ENCODE results near the gene TBC1D1.

TBC1D1 gene

DNA sequence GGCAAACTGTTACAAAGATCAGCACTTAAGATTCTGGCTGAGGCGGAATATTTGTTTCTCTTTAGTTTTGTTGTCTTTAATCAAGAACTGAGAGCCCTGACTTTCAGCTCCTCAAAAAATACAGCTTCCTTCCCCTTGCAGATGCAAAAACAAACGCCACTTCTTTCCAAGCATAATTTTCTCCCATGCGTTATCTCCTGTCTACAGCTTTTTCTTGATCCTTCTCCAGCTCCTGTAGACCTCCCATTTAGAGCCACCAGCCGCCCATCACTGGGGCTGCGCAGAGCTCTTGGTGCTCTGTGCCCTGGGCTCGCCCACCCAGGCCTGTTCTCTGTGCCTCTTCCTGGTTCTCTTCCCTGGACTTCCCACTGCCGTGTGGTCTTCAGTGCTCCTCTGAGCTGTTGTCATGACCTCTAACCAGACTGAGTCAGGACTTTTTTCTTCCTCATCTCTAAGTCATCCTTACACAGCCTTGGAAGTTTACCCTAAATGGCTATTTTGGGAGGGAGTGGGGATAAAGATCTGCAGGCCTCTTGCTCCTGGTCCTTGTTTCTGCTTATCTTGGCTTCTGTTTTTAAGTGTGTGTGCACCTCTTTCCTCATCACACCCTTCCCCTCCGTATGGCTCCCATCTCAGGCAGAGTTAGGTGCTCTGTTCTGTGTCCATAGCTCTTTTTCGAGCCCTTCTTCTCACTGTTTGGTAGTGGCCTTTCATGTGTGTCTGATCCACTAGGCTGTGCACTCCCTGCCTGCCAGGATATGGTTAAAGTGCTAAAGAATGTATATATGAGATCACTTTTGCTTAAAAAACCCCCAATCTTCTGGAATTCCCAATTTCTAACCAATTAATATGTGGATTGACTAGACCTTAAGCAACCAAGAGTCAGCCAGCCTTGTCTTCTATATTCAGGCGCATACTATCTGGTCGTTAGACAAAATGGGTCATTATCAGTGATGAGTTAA is 191.8 kb downstream of the TBC1D1 start:
- no peak for FAIRE-seq

DNA sequence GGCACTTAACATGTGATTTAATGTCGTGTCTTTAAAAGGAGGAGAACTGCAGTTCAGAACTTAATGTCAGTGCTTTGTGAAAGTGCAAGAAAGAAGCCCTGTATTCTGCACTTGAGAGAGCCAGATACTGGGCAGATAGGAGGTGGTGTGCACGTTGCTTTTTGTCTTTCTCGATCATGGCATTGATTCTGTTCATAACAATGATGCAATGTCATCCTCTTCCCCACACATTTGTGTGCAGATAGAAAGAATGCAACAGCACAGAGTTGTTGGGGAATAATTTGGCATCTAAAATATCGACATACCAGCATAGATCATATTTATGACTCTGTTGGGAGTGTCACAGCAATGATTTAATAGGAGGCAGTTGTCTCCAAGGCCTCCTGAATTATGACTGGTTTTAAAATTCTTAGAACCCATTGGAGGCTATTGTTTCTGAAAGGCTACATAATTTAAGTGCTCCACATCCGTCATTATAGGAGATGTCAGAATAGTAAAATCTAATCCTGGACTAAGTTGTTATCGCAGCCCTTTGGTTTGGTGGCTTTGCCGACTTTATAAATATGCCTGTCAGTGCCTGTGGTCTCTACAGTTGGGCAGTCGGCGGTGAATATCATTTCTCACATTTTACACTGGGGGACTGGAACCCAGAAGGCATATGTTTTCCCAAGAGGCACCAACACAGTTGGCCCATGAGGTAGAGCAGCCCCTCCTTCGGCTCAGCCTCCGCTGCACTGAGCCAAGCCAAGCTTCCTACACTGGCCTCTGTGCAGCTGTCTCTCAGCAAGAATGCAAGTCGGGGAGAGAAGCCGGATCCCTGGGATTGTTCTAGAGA is 194.2 kb downstream of the TBC1D1 start:
- FAIRE-seq = no peak

DNA sequence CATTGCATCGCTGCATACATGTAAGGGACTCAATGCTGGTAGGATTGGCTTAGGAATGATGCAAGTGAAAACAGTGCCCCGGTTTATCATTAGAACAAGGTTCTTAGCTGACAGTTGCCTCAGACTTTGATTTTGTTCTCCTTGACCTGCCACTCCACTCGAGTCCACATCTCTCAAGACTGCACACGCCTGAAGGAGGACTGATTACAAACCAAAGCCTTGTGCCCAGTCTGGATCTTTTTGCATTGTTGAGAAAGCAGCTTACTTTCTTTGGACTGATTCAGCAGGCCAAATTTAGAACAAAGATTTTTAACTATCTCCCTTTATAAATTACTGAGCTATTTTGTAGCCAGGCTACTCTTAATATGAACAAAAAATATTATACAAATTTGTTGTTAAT is 194.9 kb downstream of the TBC1D1 start:
- FAIRE-seq = no peak

DNA sequence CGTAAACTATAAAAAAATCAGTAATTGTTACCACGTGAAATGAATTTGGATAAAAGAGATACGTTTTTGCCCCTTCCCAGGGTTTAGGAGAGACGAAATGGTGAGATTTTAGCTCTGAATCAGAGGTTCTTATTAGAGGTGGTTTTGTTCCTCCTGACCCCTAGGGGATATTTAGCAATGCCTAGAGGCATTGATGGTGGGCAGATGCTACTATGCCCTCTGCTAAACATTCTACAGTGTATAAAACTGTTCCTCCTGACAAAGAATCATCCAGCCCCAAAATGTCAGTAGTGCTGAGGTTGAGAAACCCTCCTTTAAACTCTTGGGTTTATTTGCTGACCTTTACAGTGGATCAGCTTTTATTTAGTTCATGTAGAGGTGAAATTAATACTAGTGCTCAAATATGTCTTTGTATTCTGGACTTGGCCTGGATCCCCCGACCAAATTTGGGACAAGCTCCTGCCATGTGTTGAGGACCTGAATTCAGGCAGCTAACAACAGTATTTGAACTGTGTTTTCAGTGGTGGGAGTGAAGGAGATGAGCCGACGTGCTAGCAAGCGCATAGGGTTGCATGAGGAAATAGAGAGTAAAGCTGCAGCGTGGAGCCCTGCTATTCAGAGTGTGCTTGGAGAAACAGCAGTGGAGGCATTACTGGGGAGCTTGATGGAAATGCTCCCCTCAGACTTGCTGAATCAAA is 195.4 kb downstream of the TBC1D1 start:
- FAIRE-seq = no peak

DNA sequence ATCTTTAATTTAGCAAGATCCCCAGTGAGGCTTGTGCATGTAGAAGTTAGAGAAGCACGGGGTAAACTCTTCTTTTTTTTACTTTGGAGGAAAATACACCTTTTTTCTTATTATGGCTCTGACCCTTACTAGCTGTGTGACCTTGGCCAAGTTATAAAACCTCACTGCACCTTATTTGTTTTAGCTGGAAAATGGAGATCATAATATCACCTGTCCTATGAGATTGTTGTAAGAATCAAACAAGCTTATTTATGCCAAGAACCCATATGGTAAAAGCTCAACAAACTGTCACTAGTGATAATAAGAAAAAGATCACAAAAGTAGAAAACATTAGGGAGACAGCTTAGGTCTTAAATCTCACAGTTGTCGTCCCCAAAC is 196.0 kb downstream of the TBC1D1 start:
- no peak for FAIRE-seq

DNA sequence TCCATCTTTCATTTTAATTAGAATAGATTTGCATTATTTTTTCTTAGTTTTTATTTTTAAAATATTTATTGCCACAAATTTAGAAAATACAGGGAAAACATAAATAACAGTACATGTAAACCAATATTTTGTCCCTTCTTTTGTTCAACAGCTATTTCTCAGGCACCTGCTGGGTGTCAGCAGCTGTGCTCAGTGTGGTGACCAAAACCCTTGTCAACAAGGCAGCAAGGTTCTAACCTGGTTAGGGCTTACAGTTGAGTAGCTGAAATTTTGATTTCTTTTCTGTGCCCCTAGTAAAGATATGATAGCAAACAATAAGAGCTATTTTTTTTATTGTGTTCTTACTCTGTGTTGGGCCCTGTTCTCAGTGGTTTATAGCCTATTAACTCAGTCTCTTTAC is 197.4 kb downstream of the TBC1D1 start:
- no peak for FAIRE-seq

DNA sequence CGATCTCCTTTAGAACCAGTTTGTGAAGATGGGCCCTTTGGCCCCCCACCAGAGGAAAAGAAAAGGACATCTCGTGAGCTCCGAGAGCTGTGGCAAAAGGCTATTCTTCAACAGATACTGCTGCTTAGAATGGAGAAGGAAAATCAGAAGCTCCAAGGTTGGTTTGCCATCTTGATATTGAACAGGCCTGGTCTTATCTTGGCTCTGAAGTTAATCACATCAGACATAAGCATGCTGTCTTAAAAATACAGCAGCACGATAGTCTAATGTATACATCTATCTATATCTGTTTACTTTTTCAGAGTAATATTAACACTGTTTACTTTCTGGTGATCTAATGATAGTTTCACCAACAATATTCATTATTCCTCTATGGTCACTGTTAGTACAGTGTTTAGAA is 199.1 kb downstream of the TBC1D1 start:
- FAIRE-seq = no peak

DNA sequence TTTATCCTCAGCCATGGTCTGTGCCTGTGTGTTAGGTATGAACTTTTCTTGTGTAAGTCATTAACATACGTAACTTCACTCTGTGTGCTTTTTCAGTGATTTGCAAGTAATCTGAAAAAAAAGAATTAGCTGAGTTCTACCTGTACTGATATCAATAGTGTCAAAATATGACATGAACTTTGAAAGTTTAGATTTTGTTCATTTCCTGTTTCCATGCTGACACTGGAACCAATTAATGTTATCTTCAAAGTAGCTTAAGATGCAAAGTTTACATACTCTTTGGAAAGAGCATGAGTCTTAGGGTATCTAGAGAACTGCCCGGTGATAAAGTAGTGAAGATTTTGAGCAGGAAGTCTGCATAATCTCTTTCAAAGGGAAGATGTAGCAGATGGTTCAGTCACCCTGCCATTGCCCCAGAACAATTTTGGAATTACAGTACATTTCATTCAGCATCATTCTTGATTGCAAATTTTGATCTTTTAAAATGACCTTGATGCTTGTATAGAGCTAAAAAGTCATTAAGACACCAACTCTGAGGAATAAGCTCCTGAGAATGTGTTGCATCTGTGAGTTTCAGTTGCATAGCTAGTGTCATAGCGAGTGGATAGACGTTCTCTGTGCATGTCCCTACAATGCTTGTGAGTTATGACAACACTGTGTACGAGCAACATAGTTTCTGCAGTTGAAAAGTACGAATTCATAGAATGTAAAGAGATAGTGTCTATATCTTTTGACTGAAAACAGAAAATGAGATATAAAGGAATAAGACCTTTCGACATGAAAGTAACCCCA is 199.8 kb downstream of the TBC1D1 start:
- FAIRE-seq = no peak

DNA sequence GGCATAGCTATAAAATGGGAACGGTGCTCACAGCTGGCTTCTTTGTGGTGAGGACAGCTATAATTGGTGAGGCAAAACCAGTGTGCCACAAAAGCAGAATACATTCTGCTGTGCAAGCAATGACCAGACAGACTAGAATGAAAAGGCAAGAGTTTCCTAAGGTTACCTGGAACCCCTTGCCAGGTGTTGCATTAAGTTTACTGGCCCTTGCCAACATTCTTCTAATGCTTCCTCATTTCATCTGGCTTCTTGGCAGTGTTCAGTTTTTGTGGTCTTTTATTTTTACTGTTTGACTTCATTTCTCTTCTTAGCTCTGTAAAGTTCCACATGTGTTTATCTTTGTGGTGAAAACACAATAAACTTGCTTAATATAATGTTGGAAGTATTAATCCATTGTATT is 200.8 kb downstream of the TBC1D1 start:
- FAIRE-seq = no peak

DNA sequence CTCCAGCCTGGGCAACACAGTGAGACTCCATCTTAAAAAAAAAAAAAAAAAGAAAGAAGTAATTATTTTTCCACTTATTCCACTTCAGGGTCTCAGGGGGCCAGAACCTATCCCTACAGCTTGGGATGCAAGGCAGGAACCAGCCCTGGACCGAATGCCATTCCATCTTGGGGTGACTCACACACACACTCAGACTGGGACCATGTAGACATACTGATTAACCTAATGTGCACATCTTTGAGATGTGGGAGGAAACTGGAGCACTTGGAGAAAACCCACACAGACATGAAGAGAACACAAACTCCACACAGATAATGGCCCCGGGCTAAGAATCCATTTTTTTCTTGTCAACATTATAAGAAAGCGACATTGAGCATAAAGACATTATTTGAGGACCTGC is 201.8 kb downstream of the TBC1D1 start:
- FAIRE-seq = no peak

DNA sequence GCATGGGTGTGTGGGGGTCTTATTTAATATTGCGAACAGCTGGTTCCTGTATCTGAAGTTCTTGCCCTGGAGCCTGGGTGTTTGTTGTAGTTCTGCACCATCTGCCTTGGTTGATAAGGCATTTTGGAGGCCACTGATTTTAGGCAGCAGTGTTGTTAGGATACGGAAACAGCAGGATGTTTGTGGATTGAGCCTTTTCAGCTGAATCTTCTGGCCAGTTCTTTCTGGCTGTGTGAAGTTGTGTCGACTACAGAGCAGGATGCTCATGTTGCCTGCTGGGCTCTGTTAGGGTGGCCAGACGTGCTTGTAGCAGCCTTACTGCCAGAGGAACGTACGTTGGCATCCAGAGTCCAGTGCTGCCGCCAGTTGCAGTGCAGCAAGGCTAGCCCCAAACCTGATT is 203.5 kb downstream of the TBC1D1 start:
- no peak for FAIRE-seq

DNA sequence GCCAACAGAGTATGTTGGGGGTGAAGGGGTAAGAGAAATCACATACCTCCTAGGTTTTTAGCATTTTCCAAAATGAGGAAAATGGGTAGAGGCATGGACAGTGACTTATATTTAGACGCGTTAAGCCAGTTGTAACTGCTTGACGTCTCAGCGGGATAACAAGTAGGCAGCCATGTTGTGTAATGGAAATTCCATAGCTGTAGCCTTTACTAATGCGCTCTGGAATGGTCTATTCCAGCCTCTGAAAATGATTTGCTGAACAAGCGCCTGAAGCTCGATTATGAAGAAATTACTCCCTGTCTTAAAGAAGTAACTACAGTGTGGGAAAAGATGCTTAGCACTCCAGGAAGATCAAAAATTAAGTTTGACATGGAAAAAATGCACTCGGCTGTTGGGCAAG is 204.8 kb downstream of the TBC1D1 start:
- no peak for FAIRE-seq

DNA sequence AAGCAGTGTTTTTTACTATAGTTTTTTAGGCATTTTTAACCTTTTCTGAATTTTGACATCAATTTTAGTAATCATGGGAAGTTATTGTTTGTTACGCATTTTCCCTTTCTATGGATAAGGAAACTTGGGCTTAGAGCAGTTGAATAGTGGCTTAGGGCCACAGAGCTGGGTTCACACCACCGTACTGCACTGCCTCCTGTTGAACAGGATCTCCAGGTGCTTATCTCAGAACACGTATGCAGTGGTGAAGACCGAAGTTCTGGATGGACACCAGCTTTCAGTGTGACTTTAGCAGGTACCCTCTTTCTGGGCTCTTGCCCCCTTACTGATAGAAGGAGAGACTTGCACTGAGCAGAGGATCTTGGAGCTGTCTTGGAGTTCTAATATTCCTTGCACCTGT is 206.9 kb downstream of the TBC1D1 start:
- no peak for FAIRE-seq

DNA sequence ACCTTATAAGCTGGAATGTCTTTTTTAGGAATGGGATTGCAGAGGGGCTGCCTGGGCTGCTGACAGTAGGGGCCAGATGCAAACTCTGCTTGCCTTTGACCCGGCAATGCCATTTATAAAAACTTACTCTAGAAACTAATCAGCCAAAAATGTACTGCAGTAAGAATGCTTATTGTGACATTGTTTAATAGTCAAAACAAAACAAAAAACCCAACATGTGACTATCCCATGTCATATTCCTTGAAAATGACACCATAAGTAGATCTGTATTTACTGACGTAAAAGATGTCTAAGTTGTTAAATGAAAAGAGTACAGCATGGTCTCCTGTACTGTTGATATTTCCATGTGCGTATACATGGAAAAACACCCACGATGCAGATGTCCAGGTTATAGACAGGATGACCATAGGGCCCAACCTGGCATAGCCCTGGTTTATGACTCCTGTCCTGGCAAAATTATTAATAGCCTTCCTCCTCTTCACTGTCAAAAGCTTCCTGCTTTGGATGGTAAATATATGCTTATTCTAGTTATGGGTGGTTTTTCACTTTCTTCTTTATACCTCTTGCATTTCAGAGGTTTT is 208.2 kb downstream of the TBC1D1 start:
- FAIRE-seq = no peak

DNA sequence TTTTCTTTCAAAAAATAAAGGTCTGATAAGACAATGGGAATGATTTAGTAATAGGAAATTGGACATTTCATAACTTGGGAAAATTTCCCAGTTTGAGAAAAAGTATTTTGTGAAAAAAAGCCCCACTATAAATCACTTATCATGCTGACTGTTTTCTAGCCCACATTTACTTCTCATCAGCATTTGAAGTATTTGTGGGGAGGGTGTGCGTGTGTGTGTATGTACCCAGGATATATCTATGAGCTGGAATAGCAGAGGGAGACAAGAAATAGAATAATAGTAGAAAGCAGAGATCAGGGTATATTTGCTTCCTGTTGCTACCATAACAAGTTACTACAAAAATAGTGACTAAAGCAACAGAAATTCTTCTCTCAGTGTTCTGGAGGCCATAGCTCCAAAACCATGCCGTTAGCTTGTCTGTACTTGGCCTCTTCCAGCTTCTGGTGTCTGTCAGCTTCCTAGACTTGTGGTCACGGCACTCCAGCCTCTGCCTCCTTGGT is 209.1 kb downstream of the TBC1D1 start:
- no peak for FAIRE-seq

DNA sequence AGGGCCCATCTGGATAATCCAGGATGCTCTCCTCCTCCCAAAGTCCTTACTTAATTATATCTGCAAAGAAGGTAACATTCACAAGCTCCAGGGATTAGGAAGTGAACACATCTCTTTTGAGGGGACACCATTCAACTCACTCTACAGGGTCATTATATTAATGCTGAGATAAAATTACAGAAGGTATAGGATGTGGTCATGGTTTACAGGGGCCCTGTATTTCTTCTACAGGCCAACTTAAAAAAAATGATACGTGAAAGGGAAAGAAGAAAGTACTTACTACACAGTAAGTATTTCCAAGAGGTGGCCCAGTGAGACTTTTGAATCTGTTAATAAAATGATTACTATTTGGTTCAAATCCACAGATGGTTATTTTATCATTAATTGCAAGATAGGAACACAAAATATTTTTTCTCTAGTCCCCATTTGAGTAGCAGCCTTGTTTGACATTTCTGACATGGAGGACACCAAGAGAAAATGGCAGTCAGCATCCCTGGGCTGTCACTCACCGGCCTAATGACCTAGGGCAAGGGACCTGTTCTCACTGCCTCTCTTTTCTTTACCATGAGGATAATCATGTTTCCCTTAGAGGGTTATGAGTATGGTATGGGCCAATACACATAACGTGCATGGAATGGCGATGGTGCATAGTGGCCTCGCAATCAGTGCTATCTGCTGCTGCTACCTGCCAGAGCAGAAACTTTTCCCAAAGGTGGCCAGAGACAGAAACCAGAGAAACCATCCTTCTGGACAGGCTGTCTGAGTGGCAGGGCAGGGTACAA is 209.8 kb downstream of the TBC1D1 start:
- no peak for FAIRE-seq

DNA sequence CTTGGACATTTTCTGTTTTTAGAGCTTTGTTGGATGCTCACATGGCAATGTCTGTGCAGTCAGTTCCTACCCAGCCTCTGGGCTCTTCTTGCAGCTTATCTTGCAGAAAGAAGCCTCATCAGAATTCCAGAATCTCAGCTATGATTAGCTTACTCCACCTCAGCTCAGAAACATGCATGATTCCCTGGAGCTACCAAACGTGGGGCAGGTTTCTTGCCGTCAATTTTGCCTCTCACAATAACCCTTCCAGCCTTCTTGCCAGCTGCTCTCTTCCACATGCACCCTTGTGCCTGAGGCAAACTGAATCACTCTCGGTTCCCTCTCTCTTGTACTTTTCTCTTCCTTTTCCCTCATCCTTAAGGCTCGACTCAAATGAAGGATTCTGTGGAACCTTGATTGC is 210.7 kb downstream of the TBC1D1 start:
- no peak for FAIRE-seq

DNA sequence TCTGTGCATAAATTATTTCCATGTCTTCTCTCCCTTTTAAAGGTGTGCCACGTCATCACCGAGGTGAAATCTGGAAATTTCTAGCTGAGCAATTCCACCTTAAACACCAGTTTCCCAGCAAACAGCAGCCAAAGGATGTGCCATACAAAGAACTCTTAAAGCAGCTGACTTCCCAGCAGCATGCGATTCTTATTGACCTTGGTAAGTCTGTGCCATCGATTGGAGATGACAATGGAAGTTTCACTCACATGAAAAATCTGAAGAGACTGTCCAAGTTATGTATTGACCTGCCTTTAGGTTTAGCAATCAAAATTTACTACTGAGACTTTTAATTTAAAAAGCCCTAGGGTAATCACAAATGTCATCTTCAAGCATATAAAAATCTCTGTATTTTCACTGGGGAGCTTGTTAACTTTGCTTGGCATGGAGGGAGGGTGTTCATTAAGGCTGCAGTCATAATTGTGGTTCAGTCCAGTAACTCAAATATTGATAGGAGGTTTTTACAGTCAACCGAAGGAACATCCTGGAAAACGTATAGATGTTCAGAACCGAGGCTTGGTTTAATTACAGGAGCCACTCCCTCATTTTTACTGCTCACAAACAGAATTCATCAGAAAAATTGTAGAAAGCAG is 212.2 kb downstream of the TBC1D1 start:
- FAIRE-seq = no peak

DNA sequence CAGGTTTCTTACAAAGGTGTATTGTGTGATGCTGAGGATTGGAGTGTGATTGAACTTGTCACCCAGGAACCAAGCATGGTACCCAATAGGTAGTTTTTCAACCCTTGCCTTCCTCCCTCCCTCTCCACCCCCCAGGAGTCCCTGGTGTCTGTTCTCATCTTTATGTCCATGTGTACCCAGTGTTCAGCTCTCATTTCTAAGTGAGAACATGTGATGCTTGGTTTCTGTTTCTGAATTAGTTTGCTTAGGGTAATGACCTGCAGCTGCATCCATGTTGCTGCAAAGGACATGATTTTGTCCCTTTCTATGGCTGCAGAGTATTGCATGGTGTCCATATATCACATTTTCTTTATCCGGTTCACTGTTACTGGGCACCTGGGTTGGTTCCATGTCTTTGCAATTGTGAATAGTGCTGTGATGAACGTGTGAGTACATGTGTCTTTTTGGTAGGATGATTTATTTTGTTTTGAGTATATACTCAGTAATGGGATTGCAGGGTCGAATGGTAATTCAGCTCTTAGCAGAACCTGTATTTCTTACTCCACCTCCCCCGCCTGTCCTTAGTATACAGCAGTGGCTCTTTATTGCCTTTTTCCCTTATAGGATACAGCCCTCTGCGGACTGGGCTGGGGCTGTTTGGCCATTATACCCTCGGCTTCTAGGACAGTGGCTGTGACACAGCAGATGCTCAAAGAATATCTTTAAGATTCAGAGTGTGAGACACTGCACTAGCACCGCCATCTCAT is 214.8 kb downstream of the TBC1D1 start:
- no peak for FAIRE-seq

DNA sequence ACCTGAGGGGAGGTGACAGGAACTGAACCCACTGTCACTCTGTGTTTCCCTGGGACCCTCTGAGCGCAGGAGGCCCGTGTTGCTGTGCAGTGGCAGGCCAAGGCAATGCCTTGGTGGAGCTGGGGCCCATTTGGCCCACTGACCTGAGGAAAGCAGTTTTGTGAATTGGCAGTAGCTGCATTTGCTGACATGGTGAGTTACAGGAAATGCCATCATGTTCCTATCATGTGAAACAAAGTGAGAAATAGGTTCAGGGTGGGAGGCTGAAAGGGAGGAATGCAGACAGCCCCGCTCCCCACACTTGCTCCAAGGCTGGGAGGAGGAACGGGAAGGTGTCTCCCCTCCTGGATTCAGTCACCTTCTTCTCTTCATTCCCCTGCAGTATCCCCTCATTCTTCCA is 215.4 kb downstream of the TBC1D1 start:
- FAIRE-seq = no peak
